GM23248 (cell line): ENCODE measurements around the gene ZNF410. TPM values are rescaled to one million over a fixed set of nuclear protein-coding genes. Genes with fewer than 3 reads are reported as not detected.

Experiments used
- DNase-seq: peaks from one replicate; pipeline ENCODE4 v3.0.0-alpha.2; 2015
- H2AFZ ChIP-seq: fragments of 200-600 bp; sonication (generic); 2 replicates; pipeline ENCODE4 v1.6.1; 2016; ENCODE audit warnings: antibody characterized with exemption
- H3F3A ChIP-seq: fragments of 200-600 bp; sonication (generic); 2 replicates; pipeline ENCODE4 v1.6.1; 2016; ENCODE audit warnings: mild to moderate bottlenecking, antibody characterized with exemption, mixed run types; ENCODE audit not compliant: insufficient read depth
- H3K27ac ChIP-seq: fragments of 200-600 bp; sonication (generic); 2 replicates; pipeline ENCODE4 v1.5.1; 2016; ENCODE audit warnings: mild to moderate bottlenecking
- H3K27me3 ChIP-seq: fragments of 200-600 bp; sonication (generic); replicated peaks from 2 replicates; pipeline ENCODE4 v1.6.1; 2016; ENCODE audit warnings: mild to moderate bottlenecking; ENCODE audit not compliant: insufficient read depth
- H3K36me3 ChIP-seq: fragments of 200-600 bp; sonication (generic); 2 replicates; pipeline ENCODE4 v1.6.1; 2016; ENCODE audit warnings: low read depth, mild to moderate bottlenecking
- H3K4me1 ChIP-seq: fragments of 200-600 bp; sonication (generic); 2 replicates; pipeline ENCODE4 v1.6.1; 2016; ENCODE audit warnings: mild to moderate bottlenecking; ENCODE audit not compliant: insufficient read depth
- H3K4me2 ChIP-seq: fragments of 200-600 bp; sonication (generic); one replicate; pipeline ENCODE4 v1.6.1; 2016; ENCODE audit warnings: mild to moderate bottlenecking; ENCODE audit not compliant: unreplicated experiment
- H3K4me3 ChIP-seq: fragments of 200-600 bp; sonication (generic); 2 replicates; pipeline ENCODE4 v1.5.1; 2016; ENCODE audit warnings: mild to moderate bottlenecking
- H3K79me2 ChIP-seq: fragments of 200-600 bp; sonication (generic); 2 replicates; pipeline ENCODE4 v1.6.1; 2016; ENCODE audit warnings: mild to moderate bottlenecking; ENCODE audit not compliant: insufficient read depth
- H3K9ac ChIP-seq: fragments of 200-600 bp; sonication (generic); 2 replicates; pipeline ENCODE4 v1.6.1; 2016; ENCODE audit warnings: mild to moderate bottlenecking
- H3K9me2 ChIP-seq: fragments of 200-600 bp; sonication (generic); 2 replicates; pipeline ENCODE4 v1.6.1; 2016; ENCODE audit warnings: mixed run types, mild to moderate bottlenecking, moderate library complexity; ENCODE audit not compliant: insufficient read depth
- H3K9me3 ChIP-seq: fragments of 200-600 bp; sonication (generic); one replicate; pipeline ENCODE4 v1.6.1; 2017; ENCODE audit warnings: low read depth
- H4K20me1 ChIP-seq: fragments of 200-600 bp; sonication (generic); 2 replicates; pipeline ENCODE4 v1.6.0; 2016; ENCODE audit not compliant: insufficient read depth
- EZH2 ChIP-seq: fragments of 200-600 bp; sonication (generic); IDR thresholded peaks from 2 replicates; pipeline ENCODE4 v1.6.1; 2018; ENCODE audit warnings: antibody characterized with exemption, mild to moderate bottlenecking; ENCODE audit not compliant: insufficient read depth, poor library complexity, severe bottlenecking
- EZH2phosphoT487 ChIP-seq: fragments of 200-600 bp; sonication (generic); IDR thresholded peaks from 2 replicates; pipeline ENCODE4 v1.6.1; 2018; ENCODE audit warnings: antibody characterized with exemption, moderate library complexity, mild to moderate bottlenecking, low read depth; ENCODE audit not compliant: insufficient read depth
- WGBS, 2 experiments: methylation state at CpG; one replicate each; pipeline ENCODE4 v1.1.6; 2015 to 2017; ENCODE audit warnings: low lambda C conversion rate in 2 of 2, low coverage in 1 of 2; ENCODE audit errors: missing lambda C conversion rate in 2 of 2; 5-methylcytosine and 5-hydroxymethylcytosine counted together
- in situ Hi-C: fragments of 300-500 bp; cut with MboI; formaldehyde crosslinking; loops from 2 replicates; pipeline ENCODE4 v1.15.0; 2020
- polyA plus RNA-seq: library from polyadenylated mRNA; unstranded; fragments of >200 nt; fragmentation: Nextera tagmentation; extraction: Ambion mirVana; gene quantifications from 2 replicates; pipeline ENCODE4 v1.2.1, GENCODE V29; 2016
- total RNA-seq: library from RNA; depleted of rRNA; stranded (reverse); fragments of >200 nt; shearing (Covaris generic); gene quantifications from 2 replicates; pipeline ENCODE4 v1.2.3, GENCODE V29; 2014

Gene ZNF410
- total and polyA plus RNA-seq, 2 experiments from 2014 or later = 54.1 to 64.6 TPM

DNA sequence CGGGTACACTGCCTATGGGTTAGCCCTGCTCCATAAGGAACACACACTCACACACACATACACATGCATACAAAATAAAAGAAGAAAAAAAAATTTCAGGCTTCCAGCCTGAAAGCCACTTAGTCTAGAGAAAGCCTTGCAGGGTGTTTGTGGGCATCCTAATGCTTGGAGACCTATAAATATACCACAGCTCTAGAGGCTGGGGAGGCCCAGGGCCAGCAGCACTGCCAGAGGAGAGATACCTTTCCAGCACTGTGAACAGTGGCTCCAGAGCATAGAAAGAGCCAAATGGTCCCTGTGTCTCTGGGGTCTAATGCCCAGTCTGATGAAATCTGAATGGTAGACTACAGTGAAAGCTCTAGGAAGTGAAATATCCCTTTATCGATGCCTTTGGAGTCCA is 50.4 kb downstream of the ZNF410 start:
- DNase-seq = no peak
- Histone ChIP-seq H3K36me3 (peaks cover 35% of the 10 kb centered on the region), H3K79me2 (no peaks in the 10 kb centered on the region), H4K20me1 (no peaks in the 10 kb centered on the region), H3F3A (peaks cover 21% of the 10 kb centered on the region), H3K4me2 (no peak overlapping the region), H3K4me1 (no peaks in the 10 kb centered on the region), H3K9me3 (no peaks in the 10 kb centered on the region), H3K27ac (no peak overlapping the region), H3K9me2 (no peaks in the 10 kb centered on the region), H3K9ac (no peak overlapping the region), H3K4me3 (no peak overlapping the region), H3K27me3 (no peaks in the 10 kb centered on the region), H2AFZ (no peak overlapping the region)
- in situ Hi-C loops = no loop called here
- no peak for TF ChIP-seq EZH2phosphoT487
- no peak for TF ChIP-seq EZH2
- 96 to 100% methylated on average over 2 of the region's 2 CpGs for WGBS, 2 experiments

- in situ Hi-C loops = no loop called here
- no peak overlapping the region for H3K27ac ChIP-seq
These were observed 55.5 kb downstream of the ZNF410 start for GRCh38 chr14:73942180-73942579.

GRCh38 chr14:73943083-73943482 is 56.4 kb downstream of the ZNF410 start:
- Histone ChIP-seq H3K9me2 (no peaks in the 10 kb centered on the region), H3K79me2 (no peaks in the 10 kb centered on the region), H2AFZ (peak overlapping the region; percentile 0; the same call in 1 of the 2 replicates), H3K9ac (0 out of 2 replicates have a peak overlapping the region, but pooled peaks have one; percentile 8), H3K4me2 (peak overlapping the region; percentile 12), H3K9me3 (no peaks in the 10 kb centered on the region), H3K4me3 (no peak overlapping the region), H3F3A (peaks cover 20% of the 10 kb centered on the region), H4K20me1 (no peaks in the 10 kb centered on the region), H3K4me1 (peaks cover 12% of the 10 kb centered on the region), H3K27me3 (no peaks in the 10 kb centered on the region), H3K27ac (peak overlapping the region; percentile 51), H3K36me3 (no peaks in the 10 kb centered on the region)
- TF ChIP-seq EZH2phosphoT487 = no peak
- TF ChIP-seq EZH2 = no peak
- peak; percentile 87 for DNase-seq
- WGBS, 2 experiments = 9 to 11% methylated on average over 4 of the region's 4 CpGs
- in situ Hi-C loops = no loop called here

More at GRCh38 chr14:73942180-73942579, 55.5 kb downstream of the ZNF410 start:
- no peak overlapping the region for H3K4me2 ChIP-seq
- no peaks in the 10 kb centered on the region for H3K27me3 ChIP-seq
- WGBS, 2 experiments = 99% methylated on average over 7 of the region's 7 CpGs
- peaks cover 12% of the 10 kb centered on the region for H3K4me1 ChIP-seq
- no peak overlapping the region for H3K9ac ChIP-seq
- TF ChIP-seq EZH2phosphoT487 (no peak), EZH2 (no peak)
- H3K9me2 ChIP-seq = no peaks in the 10 kb centered on the region
- H2AFZ ChIP-seq = no peak overlapping the region
- no peaks in the 10 kb centered on the region for H3K36me3 ChIP-seq
- no peaks in the 10 kb centered on the region for H4K20me1 ChIP-seq
- H3K4me3 ChIP-seq = no peak overlapping the region
- peaks cover 20% of the 10 kb centered on the region for H3F3A ChIP-seq
- DNase-seq = no peak
- H3K9me3 ChIP-seq = no peaks in the 10 kb centered on the region
- H3K79me2 ChIP-seq = no peaks in the 10 kb centered on the region

DNA sequence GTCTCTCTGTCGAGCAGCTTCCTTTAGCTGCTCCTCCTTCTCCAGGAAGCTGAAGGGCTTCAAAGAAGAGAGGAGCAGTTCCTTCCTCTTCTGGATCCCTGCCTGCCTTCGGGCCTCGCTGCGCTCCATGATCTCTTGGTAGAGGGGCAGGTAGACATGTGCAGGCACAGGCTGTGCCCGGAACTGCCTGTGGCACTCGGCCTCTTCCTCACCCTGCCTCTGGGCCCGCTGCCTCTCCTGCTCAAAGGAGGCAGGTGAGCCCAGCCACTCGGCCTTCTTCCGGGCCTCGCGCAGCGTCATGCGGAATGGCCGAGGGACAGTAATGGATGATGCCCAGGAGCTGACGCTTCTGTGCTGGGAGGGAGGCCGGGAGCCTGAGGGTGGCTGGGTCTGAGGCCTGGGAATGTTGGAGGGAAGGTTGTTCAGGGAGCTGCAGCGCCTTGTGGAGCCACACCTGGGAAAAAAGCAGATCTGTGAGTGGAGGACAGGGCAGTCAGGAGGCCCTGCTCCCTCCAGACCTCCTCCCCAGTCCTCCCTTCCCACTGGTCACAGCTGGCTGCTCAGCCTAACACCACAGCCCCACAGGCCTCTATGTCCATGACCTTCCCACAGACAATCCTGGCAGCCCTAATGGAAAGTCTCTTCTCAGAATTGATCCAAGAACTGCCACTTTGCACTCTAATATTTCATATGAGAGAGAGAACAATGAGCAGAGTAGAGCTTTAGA is 57.9 kb downstream of the ZNF410 start:
- 94 to 99% methylated on average over 17 of the region's 17 CpGs for WGBS, 2 experiments
- Histone ChIP-seq H3K9me3 (no peaks in the 10 kb centered on the region), H3K9me2 (no peaks in the 10 kb centered on the region), H4K20me1 (no peaks in the 10 kb centered on the region), H3K4me2 (no peak overlapping the region), H2AFZ (no peak overlapping the region), H3K27me3 (no peaks in the 10 kb centered on the region), H3K4me1 (peaks cover 16% of the 10 kb centered on the region), H3K4me3 (no peak overlapping the region), H3K9ac (no peak overlapping the region), H3K36me3 (no peaks in the 10 kb centered on the region), H3K79me2 (peaks cover 11% of the 10 kb centered on the region), H3F3A (peaks cover 20% of the 10 kb centered on the region), H3K27ac (no peak overlapping the region)
- in situ Hi-C loops = no loop called here
- TF ChIP-seq EZH2phosphoT487 (no peak), EZH2 (no peak)
- no peak for DNase-seq
